Measurements from ENCODE around the gene ZSCAN31.

- TF ChIP-seq POLR2AphosphoS5 (IDR thresholded peaks at IDR 0.05; ENCODE audit: low read depth, low read length) (no peak), TAF1 (IDR thresholded peaks at IDR 0.05; ENCODE audit: borderline replicate concordance, insufficient read depth, low read length) (no peak), REST (IDR thresholded peaks at IDR 0.05; ENCODE audit: insufficient read depth in 1 of 2, low read depth in 2 of 2, low read length in 2 of 2) (no peak), FOXP2 (optimal IDR thresholded peaks at IDR 0.05; ENCODE audit: borderline replicate concordance, extremely low read depth, extremely low read length, insufficient read depth) (no peak), SIN3A (IDR thresholded peaks at IDR 0.05; ENCODE audit: borderline replicate concordance, insufficient read depth, low read length) (no peak)
Observed at GRCh38 chr6:28345201-28345600, 9.3 kb upstream of the ZSCAN31 start.

Data from PFSK-1 (cell line).